Stimulated activated CD4-positive, alpha-beta T cell treated with anti-CD3 and anti-CD28 coated beads, Interleukin-15, amount 100 ng/mL, for 48 hours (primary cell): ENCODE data around the gene PRPF19.

Experiments
- DNase-seq, 2 donors: peaks; one replicate each; pipeline ENCODE4 v3.0.0-alpha.2; 2020; ENCODE audit warnings: low read depth in 2 of 2

PRPF19 gene

DNA sequence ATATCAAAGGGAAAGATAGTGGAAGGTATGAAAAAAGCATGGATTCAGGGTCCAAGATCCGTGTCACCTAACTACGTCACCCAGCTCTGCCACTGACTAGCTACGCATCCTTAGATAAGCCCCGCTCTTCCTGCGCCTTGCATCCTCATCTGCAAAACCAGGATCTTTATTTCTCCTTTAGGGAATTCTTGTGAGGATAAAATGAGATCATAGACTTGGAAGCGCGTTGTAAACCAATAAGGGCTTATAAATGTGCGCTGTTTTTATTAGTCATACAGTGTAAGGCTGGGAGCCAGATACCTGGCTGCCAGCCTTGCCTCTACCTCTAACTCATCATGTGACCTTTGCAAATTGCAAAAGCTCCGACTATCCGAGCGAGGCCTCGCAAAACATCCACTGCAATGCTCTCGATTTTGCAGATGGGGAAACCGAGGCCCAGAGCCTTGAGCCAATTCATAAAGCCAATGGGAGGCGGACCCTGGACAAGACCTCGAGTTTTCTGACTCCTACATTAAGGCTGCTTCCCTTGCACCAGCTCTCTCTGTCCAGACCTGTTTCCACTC is 753 bp downstream of the PRPF19 start:
- DNase-seq = no peak

DNA sequence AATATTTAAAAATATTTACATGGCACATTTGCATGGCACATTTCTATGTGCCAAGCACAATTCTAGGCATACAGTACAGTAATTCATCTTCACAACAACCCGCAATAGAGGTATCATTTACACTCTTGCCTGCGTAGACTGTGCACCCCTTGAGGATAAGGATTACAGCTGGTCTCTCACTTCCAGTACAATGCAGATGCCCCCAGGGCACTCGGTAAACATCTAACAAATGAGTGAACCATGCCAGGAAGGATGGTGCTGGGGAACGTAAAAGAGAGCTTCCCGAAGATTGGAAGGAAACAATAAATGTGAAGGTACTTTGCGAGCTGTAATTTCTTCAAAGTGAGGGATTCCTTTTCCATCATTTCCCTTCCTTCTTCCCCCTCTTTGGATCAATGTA is 1.3 kb downstream of the PRPF19 start:
- no peak for DNase-seq

DNA sequence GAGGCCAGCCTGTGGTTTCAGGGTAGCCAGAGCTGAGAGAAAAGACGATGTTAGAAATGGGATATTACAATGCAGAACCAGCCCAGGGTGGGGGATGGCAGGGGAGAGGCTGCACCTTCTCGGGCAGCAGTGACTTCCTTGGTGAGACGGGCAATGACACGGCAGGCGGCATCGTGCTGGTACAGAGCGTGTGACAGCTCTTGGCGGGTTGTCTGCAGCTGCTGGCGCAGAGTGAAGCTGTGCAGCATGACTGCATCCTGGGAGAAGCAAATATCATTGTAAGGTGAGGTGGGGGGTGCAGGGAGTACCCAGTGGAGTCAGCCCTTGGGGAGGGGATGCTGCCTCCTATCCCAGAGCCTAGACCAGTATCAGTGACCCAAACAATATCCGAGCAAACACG is 3.8 kb downstream of the PRPF19 start:
- DNase-seq = no peak

DNA sequence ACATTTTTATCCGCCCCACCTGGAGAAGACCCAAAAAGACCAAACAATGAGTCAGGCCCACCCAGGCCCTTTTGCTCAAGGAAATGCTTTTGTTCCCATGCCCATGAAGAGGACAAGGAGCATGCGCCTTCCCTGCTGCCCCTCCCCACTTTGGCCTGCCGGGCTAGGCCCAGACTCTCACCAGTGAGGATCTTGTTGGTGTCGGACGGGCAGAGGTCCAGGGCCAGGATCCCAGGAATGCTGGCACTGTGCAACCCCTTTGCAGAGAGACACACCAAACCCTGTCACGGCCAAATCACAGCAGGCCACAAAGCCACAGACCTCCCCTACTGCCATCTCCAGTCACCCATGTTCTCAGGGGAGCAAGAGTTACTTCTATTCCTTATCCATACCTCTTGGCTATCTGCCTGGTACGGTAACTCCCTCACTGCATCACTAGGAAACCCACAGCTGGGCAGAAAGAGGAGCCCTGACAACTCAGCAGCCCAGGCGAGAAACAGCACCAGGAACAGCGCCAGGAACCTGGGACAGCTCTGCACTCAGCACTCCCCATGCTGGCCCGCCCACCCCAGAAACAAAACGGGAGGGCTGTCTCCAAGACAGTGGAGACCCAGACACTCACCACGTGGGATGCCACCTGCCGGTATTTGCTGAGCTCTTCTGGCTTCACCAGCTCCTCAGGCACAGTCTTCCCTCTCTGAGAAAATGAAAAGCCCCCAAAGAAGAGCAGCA is 5.5 kb downstream of the PRPF19 start:
- no peak for DNase-seq

DNA sequence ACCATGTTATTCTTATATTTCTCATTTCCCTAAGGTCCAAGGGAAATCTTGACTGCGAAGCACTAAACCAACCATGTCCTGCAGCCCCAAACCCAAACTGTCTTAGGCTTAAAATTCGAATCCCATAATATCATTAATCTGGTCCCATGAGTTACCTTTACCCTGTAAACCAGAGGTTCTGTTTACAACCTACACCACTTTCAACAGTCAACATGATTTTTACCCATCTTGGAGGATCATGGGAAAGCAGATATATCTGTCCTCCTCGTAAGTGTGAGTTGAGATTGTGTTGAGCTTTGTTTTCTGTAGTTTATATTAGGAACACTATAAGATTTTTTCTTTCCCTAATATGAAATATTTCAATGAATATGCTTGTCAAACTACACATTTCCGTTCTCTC is 6.4 kb downstream of the PRPF19 start:
- no peak for DNase-seq

DNA sequence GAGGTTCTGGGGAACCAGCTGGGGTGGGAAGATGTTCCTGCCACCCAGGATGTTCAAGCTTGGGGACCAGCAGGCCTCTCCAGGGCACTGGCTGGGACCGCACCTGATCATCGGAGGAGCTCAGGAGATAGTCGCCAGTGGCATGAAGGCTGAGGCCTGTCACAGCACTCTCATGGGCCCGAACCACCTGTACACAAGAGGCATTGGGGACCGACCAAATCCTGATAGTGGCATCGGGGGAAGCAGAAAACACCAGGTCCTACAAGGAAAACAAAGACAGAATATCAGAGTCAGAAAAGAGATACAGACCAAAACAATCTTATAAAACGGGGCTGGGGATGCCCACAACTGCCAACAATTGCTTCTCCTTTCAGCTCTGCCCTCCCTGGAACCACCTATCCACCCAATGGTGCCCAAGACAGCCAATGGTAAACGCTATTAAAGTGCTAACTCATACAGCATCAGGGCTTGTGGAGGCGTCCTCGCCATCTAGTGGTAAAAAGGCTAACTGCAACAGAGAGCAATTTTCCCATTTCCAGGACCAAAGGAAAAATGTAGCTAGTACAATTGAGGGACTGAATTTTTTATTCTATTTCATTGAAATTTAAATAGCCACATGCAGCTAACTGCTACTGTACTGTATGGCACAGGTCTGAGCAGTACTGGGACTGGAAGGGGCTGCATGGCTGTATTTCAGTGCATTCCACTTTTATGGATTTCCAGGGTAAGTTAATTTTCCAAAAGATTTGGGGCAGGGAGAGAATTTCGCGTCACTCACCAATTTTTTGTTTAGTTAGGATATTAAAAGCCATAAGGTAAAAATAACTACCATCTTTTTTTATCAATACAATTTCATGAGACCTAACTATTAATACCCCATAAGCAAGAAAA is 7.1 kb downstream of the PRPF19 start:
- no peak for DNase-seq

DNA sequence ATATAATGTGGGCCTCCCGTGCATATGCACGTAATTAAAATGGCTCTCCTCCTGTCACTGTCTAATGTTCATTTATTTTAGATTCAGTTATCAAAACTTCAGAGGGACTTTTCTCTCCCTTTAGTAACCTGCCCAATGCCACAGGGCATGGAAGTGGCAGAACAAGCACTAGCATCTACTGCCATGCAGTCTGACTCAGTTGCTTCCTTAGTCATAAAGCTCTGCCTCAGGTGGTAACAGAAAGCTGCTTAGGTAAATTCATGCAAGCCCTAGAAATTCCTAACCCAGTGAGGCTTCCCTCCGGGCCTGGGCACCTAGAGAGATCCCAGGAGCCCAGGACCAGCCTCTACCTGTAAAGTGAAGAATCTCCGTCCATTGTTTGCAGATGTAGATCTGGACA is 8.9 kb downstream of the PRPF19 start:
- no peak for DNase-seq

DNA sequence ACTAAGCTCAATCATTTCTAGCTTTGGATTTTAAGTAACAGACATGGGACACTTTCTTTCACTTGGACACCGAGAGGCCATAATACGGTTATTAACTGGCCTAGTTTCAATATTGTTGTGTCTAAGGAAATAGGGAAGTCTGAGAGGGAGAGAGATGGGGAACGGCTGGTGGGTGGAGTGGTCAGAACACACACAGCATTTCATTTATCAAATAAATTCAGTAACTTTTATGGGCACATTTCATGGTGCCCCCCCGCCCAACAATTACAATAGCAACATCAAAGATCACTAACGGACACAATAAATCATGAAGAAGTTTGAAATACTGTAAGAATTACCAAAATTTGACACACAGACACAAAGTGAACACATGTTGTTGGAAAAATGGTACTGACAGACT is 10.7 kb downstream of the PRPF19 start:
- no peak for DNase-seq

DNA sequence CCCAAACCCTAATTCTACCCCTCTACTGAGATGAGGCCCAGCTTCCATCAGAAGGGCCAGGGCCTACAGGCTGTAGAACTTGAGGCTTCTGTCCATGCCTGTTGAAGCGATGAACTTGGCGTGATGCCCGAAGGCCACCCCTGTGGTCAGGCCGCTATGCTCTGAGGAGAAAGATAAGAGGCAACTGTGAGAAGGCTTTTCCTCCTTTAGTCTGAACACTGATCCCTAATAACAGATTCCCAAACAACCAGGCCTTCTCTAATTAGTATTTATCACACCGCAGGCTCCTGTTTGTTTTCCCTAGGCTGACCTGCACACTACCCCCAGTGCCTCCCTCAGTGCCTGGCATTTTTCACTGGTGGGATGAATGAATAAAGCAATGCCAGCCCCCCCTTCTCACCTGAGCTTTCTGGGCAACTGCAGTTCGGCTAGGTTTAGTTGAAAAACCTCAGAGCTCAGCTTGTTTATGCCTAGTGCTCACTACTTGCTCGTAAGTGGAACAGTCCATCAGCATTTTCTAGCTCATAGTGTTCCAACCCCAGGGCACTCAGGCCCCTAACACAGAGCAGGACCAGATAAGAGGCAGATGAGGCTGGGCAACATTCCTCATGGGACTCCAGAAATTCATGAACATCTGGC is 15.2 kb downstream of the PRPF19 start:
- no peak for DNase-seq

DNA sequence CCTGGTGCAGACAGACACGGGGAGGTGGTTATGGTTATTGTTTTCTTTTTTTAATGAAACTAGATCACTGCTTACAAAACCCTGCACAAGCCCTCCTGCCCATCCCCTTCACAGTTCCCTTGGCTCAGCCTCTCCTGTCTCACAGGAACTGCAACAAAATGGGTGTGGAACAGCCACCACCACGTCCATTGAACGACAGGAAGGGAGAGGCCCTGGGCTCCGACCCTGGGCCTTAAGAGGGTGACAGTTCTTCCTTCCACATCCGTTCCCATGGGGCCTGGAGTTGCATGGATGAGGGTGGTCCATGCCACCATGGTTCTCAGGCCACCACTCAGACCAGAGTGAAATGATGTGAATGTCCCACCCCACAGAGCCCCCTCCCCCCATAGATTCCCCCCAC is 15.7 kb downstream of the PRPF19 start:
- no peak for DNase-seq

DNA sequence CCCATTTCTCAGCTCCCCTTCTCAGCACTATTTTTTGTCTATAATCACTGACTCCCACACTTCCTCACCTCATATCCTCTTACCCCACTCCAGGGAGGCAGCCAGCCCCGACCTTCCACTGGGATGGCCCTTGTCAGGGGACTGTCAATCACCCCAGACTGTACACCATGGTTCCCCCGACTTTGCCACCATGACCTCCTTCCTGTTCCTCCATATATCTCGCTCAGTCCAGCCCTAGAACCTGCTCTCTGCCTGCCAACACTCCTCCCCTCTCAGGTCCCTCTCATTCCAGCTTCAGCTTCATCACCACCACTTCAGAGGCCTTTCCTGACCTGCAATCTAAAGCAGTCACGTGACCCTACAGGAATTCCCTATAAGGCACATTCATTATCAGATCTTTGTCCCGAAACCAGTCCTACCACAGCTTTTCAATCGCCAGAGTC is 16.5 kb downstream of the PRPF19 start:
- DNase-seq = no peak

DNA sequence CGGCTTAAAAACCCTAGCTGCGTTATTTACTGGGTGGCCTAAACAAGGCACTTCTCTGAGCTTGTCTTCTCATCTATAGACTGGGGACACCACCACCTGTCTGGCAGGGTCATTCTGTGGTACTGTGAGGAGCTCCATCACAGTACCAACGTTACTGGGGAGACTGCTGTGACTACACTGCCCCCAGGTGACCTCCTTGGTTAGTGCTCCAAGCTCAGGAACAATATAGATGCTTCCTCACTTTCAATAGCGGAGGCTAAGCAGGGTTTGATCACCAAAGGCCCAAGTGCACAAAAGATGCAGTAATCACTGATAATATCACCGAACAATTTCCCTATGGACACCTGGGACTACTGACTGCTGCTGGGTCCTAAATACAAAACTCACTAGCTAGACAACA is 18.8 kb downstream of the PRPF19 start:
- DNase-seq = no peak

DNA sequence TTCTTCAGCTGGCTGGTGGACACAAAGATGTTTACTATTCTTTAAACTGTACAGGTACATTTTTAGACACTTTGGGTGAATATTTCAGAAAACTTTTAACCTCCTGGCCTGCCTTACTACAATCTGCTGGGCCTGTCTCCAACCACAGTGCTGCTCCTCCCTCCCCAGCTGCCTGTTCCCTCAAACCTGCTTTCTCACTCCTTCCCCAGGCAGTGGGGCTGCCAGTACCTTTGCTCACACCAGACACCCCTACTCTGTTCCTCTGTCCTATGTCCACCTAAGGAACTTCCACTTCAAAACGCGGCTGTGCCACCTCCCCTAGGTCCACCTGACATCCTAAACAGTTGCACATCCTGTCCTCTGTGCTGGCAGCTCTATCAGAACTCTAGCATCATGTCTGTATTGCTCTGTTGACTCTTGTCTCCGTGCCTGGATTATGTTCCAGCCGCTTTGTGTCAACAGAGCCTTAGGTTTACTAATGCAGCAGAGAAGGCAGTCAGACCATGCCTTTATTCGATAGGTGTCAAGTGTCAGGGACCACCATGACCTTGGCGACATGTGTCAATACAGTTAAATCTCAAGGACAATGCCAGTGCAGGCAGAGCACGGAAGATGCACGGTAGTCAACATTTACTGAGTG is 25.6 kb downstream of the PRPF19 start:
- DNase-seq = no peak

DNA sequence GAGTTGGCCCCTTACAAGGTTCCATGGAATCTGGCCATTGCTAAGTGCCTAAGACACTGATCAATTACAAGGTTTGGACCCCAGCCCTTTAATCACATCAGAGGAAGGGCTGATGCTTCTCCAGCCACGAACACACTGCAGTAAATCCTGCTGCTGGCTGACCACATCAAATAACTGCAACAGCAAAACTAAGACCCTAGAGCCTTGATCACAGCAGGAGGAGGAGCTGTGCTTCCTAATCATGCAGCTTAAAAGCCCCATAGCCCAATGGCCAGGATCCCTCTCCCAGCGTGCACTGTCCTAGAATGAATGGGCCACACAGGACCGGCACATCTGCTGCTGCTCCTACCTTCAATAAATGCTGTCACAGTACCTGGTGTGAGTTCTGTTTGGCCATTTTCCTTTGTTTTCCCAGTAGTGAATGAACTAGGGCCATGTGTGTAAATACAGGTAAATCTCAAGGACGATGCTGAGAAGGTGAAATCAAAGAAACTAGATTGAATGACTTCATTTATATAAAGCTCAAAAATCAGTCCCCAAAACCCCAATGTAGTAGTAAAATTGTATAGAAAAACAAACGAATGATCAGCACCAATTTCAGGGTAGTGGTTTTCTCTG is 26.3 kb downstream of the PRPF19 start:
- DNase-seq = no peak

DNA sequence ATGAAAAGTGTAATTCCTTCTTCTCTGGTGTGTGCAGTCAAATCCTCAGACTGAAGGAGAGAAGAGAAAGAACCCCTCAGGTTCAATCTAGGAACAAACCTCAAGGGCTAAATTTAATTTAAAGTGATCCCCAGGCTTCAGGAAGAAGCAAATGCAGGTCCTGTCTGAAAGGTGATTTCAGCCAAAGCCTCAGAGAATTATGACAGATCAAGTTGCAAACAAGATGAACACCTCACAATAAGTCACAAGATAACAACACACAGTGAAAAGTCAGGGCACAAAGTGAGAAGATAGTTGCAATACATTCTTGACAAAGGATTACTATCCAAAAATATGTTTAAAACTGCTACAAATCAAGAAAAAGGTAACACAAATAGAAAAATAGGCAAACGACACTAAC is 27.3 kb downstream of the PRPF19 start:
- no peak for DNase-seq

DNA sequence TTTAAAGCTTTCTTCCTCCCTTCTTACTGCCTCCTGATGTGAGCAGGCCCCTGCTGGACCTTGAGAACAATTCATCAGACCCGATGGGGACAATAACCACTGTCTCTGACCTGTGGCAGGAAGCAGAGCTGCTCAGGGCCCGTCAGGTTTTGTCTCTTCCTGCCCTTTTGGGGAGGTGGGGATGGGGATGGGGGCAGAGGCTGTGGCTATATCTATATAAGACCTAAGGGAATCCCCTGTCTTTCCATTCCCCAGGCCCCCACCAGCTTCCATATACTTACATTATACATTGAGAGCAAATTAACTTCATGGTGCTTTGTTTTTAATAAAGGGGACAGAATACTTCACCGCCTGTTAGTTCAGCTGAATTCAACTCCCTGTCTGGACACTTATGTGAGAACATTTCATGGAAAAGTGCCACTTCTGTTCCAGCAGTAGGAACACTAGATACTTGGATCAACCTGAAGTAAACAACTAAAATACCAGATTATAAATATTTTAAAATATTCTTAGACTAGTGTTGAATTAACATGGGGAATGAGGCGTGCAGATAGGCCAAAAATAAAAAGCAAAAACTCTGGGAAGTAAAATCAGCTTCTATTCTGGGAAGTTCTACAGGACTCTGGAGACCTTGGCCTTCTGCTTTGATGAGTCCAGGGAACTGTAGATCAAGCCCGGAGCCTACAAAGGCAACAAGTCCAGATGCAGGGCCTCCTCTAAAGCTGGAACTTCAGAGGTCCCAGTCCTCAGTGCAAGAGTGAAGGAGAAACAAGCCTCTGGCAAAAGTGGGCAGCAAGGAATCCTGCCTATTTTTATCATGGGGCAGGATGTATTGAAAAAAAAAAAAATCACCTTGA is 27.9 kb downstream of the PRPF19 start:
- no peak for DNase-seq

DNA sequence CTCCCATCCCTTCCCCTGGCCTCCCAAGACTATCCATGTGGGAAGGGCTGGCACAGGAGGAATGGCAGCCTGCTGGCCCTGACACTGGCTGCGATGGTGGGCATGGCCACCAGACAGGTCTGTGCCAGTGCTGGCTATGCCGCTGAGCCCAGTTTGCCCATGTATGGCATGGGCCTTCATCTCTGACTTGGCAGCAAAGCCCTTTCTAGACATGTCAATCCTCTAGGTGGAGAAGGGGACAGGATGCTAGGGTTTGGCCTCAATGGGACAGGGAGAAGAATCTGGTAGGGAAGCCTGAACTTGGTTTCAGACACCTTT is 30.3 kb downstream of the PRPF19 start:
- DNase-seq = no peak

DNA sequence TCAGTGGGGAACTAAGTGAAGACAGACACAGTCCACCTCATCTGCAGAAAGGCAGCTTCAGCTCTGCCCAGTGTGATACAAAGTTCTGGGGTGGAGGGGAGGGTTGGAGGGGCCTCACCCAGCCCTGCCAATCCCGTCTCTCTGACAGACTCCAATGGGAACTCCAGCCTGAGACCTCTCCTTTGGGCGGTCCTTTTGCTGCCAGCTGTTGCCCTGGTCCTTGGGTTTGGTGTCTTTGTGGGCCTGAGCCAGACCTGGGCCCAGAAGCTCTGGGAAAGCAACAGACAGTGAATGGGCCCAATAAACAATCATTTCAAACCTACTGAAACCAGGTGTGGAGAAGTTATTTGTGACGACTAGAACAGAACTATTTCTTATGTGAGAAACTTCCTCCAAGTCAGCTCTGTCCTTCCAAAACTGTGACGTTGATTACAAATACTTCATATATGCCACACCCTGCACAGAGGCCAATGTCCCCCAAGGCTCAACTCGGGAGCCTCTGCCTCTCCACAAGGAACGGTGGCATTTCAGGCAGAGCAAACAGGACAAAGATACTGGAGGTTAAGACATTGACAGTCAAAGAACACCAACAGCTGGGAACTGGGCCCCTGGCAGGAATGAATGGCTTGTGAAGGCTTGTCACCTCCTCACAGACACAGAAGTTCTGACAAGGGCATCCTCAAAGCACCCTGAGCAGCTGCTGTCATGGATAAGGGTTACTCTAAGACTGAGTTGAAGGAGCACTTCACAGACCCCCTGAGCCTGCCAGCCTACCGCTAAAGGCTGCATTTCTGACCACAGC is 30.8 kb downstream of the PRPF19 start:
- no peak for DNase-seq

DNA sequence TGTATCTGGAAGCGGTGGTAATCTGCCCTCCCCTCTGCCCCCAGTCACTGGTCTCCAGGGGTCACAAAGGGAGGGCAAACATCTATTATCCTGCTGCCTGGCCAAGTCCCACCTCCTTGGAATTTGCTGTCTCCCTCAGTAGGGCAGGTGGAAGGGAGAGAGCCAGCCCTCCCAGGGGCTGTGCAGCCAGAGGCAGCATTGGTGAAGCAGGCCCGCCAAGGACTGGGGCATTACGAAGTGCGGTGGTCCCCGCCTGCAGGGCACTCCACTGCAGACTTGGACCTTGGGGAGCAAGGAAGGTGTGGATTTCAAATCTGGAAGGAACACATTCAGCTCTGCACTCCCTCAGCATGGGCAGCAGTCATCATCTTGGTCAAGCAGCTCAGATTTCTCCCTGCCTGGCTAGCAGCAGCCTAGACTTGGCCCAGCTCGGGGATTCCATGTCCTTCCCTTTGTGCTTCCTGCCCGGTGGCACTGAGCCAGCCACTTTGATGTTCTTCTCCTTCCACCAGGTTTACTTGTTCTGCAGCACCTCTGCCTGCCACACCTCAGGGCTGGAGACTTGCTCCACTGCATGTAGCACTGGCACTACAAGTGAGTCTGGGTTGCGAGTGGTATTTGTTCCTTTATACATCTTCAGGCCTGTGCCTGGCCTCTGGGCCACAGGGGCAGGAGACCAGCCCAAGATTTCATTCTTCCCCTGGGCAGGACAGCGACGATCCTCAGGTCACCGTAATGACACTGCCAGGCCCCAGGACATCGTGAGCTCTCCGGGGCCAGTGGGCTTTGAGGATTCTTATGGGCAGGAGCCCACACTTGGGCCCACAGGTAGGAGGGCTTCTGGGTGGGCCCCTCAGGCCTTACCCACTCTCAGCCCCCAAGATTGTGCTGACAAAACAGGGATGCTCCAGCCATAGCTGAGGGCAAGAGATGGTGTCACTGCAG is 31.7 kb downstream of the PRPF19 start:
- DNase-seq = no peak
